G401 (cell line): ENCODE measurements around the gene TRIM42. TPM values are rescaled to one million over a fixed set of nuclear protein-coding genes. Genes with fewer than 3 reads are reported as not detected.

Experiments
- DNase-seq: peaks from one replicate; pipeline ENCODE4 v3.0.0-alpha.2; 2015; ENCODE audit warnings: low spot score
- in situ Hi-C: cut with HindIII; loops from 2 replicates; pipeline ENCODE4 v1.10.0; 2016; ENCODE audit warnings: low sequenced_read_pairs, mixed read lengths
- total RNA-seq: library from RNA; depleted of rRNA; stranded (reverse); fragments of >200 nt; shearing (Covaris generic); gene quantifications from 2 replicates; pipeline ENCODE4 v1.2.3, GENCODE V29; 2014; rRNA removed

Gene TRIM42
- not detected in 2 replicates for total RNA-seq

GRCh38 chr3:140677764-140678163 is at the start of gene TRIM42:
Gene TRIM42, plus strand, starts transcription at chr3:140678064. Its CDS starts 166 bp downstream, at chr3:140678230.
- in situ Hi-C loops, result no loop called here
- DNase-seq, result no peak

GRCh38 chr3:140628606-140629005 is 49.3 kb upstream of the TRIM42 start:
- in situ Hi-C loops, result no loop called here
- no peak for DNase-seq

- DNase-seq, result no peak
These were observed 48.3 kb upstream of the TRIM42 start for GRCh38 chr3:140629357-140630137.

GRCh38 chr3:140630366-140630765 is 47.5 kb upstream of the TRIM42 start:
- DNase-seq, result no peak
- in situ Hi-C loops, result no loop called here

More at GRCh38 chr3:140629357-140630137, 48.3 kb upstream of the TRIM42 start:
- in situ Hi-C loops, result no loop called here

- no peak for DNase-seq
- in situ Hi-C loops, result no loop called here
These were observed 47.0 kb upstream of the TRIM42 start for GRCh38 chr3:140630866-140631265.

- in situ Hi-C loops, result no loop called here
These were observed 42.6 kb upstream of the TRIM42 start for GRCh38 chr3:140635276-140635675.

GRCh38 chr3:140636406-140637138 is 41.3 kb upstream of the TRIM42 start:
- in situ Hi-C loops, result no loop called here
- DNase-seq, result no peak

More at GRCh38 chr3:140635276-140635675, 42.6 kb upstream of the TRIM42 start:
- no peak for DNase-seq

- in situ Hi-C loops, result no loop called here
- DNase-seq, result no peak
These were observed 26.6 kb upstream of the TRIM42 start for GRCh38 chr3:140651287-140651686.

- in situ Hi-C loops, result no loop called here
- DNase-seq, result no peak
These were observed 22.2 kb upstream of the TRIM42 start for GRCh38 chr3:140655678-140656077.

GRCh38 chr3:140664111-140664510 is 13.8 kb upstream of the TRIM42 start:
- no peak for DNase-seq

GRCh38 chr3:140682586-140682985 is 4.7 kb downstream of the TRIM42 start:
- in situ Hi-C loops, result no loop called here

More at GRCh38 chr3:140664111-140664510, 13.8 kb upstream of the TRIM42 start:
- in situ Hi-C loops, result no loop called here

GRCh38 chr3:140686128-140686527 is 8.3 kb downstream of the TRIM42 start:
- in situ Hi-C loops, result no loop called here

More at GRCh38 chr3:140682586-140682985, 4.7 kb downstream of the TRIM42 start:
- no peak for DNase-seq

GRCh38 chr3:140686948-140687347 is 9.1 kb downstream of the TRIM42 start:
- in situ Hi-C loops, result no loop called here
- no peak for DNase-seq

More at GRCh38 chr3:140686128-140686527, 8.3 kb downstream of the TRIM42 start:
- DNase-seq, result no peak

GRCh38 chr3:140695361-140696061 is 17.6 kb downstream of the TRIM42 start:
- no peak for DNase-seq
- in situ Hi-C loops, result no loop called here

- no peak for DNase-seq
- in situ Hi-C loops, result no loop called here
These were observed 21.8 kb downstream of the TRIM42 start for GRCh38 chr3:140699516-140700231.

- in situ Hi-C loops, result no loop called here
- DNase-seq, result no peak
These were observed 24.4 kb downstream of the TRIM42 start for GRCh38 chr3:140702281-140702680.

GRCh38 chr3:140703496-140703895 is 25.6 kb downstream of the TRIM42 start:
- in situ Hi-C loops, result no loop called here
- no peak for DNase-seq

- in situ Hi-C loops, result no loop called here
These were observed 26.9 kb downstream of the TRIM42 start for GRCh38 chr3:140704733-140705132.

GRCh38 chr3:140705954-140706353 is 28.1 kb downstream of the TRIM42 start:
- in situ Hi-C loops, result no loop called here
- no peak for DNase-seq

More at GRCh38 chr3:140704733-140705132, 26.9 kb downstream of the TRIM42 start:
- DNase-seq, result no peak
